ENCODE measurements around the gene CNTN3.

The CNTN3 gene

GRCh38 chr3:74613060-74613459 lies 1.4 kb downstream of the CNTN3 start:
- no peak for TF ChIP-seq CTCF (IDR thresholded peaks at IDR 0.05; ENCODE audit: low read depth, low read length)
- no peak for DNase-seq (ENCODE audit: extremely low read depth, low read depth)

GRCh38 chr3:74611206-74611605 lies 3.3 kb downstream of the CNTN3 start:
- TF ChIP-seq CTCF (IDR thresholded peaks at IDR 0.05; ENCODE audit: low read depth, low read length): no peak
- no peak for DNase-seq (ENCODE audit: extremely low read depth, low read depth)

GRCh38 chr3:74607803-74608202 lies 6.7 kb downstream of the CNTN3 start:
- no peak for TF ChIP-seq CTCF (IDR thresholded peaks at IDR 0.05; ENCODE audit: low read depth, low read length)
- no peak for DNase-seq (ENCODE audit: extremely low read depth, low read depth)

GRCh38 chr3:74606996-74607395 lies 7.5 kb downstream of the CNTN3 start:
- no peak for DNase-seq (ENCODE audit: extremely low read depth, low read depth)
- TF ChIP-seq CTCF (IDR thresholded peaks at IDR 0.05; ENCODE audit: low read depth, low read length): no peak

- TF ChIP-seq CTCF (IDR thresholded peaks at IDR 0.05; ENCODE audit: low read depth, low read length): no peak
- no peak for DNase-seq (ENCODE audit: extremely low read depth, low read depth)
Measured at GRCh38 chr3:74605437-74605836, 9.0 kb downstream of the CNTN3 start.

GRCh38 chr3:74603292-74603691 lies 11.2 kb downstream of the CNTN3 start:
- TF ChIP-seq CTCF (IDR thresholded peaks at IDR 0.05; ENCODE audit: low read depth, low read length): no peak
- DNase-seq (ENCODE audit: extremely low read depth, low read depth): no peak

GRCh38 chr3:74602471-74602870 lies 12.0 kb downstream of the CNTN3 start:
- DNase-seq (ENCODE audit: extremely low read depth, low read depth): no peak
- no peak for TF ChIP-seq CTCF (IDR thresholded peaks at IDR 0.05; ENCODE audit: low read depth, low read length)
